Esophagus (tissue), 2 donors: Measurements from ENCODE around the gene NUMB. TPM values are rescaled to one million over a fixed set of nuclear protein-coding genes. Genes with fewer than 3 reads are reported as not detected.

Source experiments
- H3K27ac ChIP-seq, 2 donors: one replicate each; pipeline ENCODE4 v1.5.1; 2013; ENCODE audit warnings: low read depth in 2 of 2, mild to moderate bottlenecking in 2 of 2, inconsistent platforms in 1 of 2, low read length in 1 of 2, moderate library complexity in 1 of 2
- H3K27me3 ChIP-seq, 2 donors: one replicate each; pipeline ENCODE4 v1.6.1; 2013; ENCODE audit warnings: low read length in 2 of 2, control low read depth in 1 of 2, mild to moderate bottlenecking in 1 of 2; ENCODE audit not compliant: insufficient read depth in 2 of 2, control insufficient read depth in 1 of 2
- H3K36me3 ChIP-seq, 2 donors: one replicate each; pipeline ENCODE4 v1.6.1; 2013; ENCODE audit warnings: low read length in 1 of 2; ENCODE audit not compliant: control insufficient read depth in 2 of 2, insufficient read depth in 2 of 2
- H3K4me1 ChIP-seq, 2 donors: one replicate each; pipeline ENCODE4 v1.6.1; 2013; ENCODE audit warnings: low read length in 1 of 2; ENCODE audit not compliant: control insufficient read depth in 2 of 2, insufficient read depth in 2 of 2
- H3K4me3 ChIP-seq, 2 donors: one replicate each; pipeline ENCODE4 v1.5.1; 2013; ENCODE audit warnings: low read length in 2 of 2, mild to moderate bottlenecking in 2 of 2, low read depth in 1 of 2, moderate library complexity in 1 of 2
- H3K9me3 ChIP-seq, 2 donors: one replicate each; pipeline ENCODE4 v1.6.1; 2013; ENCODE audit warnings: mild to moderate bottlenecking in 2 of 2, low read depth in 1 of 2, low read length in 1 of 2, moderate library complexity in 1 of 2; ENCODE audit not compliant: control insufficient read depth in 2 of 2, insufficient read depth in 1 of 2
- WGBS, 2 donors: extraction: QIAGEN DNeasy Blood & Tissue Kit; methylation state at CpG; one replicate each; pipeline ENCODE4 v1.1.7; 2013; 5-methylcytosine and 5-hydroxymethylcytosine counted together
- polyA plus RNA-seq, 2 donors: library from polyadenylated mRNA; stranded (reverse); fragments of 200-250 nt; gene quantifications; one replicate each; pipeline ENCODE4 v1.2.3, GENCODE V29; 2013
- donor health status: healthy with polysubstance abuse.
- donor health status: Bipolar disorder and iron deficiency.

The NUMB gene
- polyA plus RNA-seq, 2 donors, result 26.9 to 34.8 TPM

DNA sequence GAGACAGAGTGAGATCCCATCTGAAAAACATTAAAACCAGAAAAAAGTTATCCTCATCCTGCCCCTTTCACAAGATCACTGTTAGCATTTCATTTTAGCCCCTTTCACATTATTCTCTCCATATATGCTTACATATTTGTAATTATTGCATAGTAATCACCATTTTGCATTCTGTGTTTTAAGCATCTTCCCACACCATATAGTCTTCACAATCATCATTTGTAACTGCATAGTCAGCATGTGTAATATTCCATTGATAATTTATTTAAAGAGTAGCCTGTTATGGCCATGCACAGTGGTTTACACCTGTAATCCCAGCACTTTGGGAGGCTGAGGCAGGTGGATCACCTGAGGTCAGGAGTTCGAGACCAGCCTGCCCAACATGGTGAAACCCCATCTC, 209.2 kb downstream of the NUMB start:
- Histone ChIP-seq H3K27me3 (no peaks in the 10 kb centered on the region), H3K4me1 (peaks cover 2% of the 10 kb centered on the region in 2 donors), H3K4me3 (no peak overlapping the region), H3K9me3 (no peaks in the 10 kb centered on the region), H3K27ac (no peak overlapping the region), H3K36me3 (no peaks in the 10 kb centered on the region)
- 92 to 95% methylated on average over 1 of the region's 1 CpG for WGBS, 2 donors

DNA sequence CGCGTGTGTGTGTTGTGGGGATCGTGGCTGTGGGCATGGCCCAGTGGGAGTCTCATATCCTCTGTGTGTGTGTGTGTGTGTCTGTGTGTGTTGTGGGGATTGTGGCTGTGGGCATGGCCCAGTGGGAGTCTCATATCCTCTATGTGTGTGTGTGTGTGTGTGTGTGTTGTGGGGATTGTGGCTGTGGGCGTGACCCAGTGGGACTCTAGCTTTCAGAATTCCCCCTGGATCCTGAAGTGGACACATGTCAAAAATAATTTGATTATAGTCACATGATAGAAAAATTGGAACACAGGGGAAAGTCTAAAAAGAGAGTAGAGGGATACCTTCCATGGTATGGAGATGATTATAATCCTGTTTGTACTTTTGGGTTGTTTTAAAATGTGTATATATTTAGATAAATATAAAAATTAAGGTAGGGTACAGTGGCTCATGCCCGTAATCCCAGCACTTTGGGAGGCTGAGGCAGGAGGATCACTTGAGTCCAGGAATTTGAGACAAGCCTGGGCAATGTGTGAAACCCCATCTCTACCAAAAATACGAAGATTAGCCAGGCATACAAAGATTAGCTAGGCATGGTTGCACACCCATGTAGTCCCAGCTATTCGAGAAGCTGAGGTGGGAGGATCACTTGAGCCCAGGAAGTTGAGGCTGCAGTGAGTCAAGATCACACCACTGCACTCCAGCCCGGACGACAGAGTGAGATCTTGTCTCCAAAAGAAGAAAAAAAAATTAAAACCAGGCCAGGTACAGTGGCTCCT, 210.1 kb downstream of the NUMB start:
- Histone ChIP-seq H3K9me3 (no peaks in the 10 kb centered on the region), H3K36me3 (no peaks in the 10 kb centered on the region), H3K4me3 (no peak overlapping the region), H3K27me3 (no peaks in the 10 kb centered on the region), H3K4me1 (peaks cover 2% of the 10 kb centered on the region in 2 donors), H3K27ac (no peak overlapping the region)
- WGBS, 2 donors, result 69 to 70% methylated on average over 9 of the region's 9 CpGs

DNA sequence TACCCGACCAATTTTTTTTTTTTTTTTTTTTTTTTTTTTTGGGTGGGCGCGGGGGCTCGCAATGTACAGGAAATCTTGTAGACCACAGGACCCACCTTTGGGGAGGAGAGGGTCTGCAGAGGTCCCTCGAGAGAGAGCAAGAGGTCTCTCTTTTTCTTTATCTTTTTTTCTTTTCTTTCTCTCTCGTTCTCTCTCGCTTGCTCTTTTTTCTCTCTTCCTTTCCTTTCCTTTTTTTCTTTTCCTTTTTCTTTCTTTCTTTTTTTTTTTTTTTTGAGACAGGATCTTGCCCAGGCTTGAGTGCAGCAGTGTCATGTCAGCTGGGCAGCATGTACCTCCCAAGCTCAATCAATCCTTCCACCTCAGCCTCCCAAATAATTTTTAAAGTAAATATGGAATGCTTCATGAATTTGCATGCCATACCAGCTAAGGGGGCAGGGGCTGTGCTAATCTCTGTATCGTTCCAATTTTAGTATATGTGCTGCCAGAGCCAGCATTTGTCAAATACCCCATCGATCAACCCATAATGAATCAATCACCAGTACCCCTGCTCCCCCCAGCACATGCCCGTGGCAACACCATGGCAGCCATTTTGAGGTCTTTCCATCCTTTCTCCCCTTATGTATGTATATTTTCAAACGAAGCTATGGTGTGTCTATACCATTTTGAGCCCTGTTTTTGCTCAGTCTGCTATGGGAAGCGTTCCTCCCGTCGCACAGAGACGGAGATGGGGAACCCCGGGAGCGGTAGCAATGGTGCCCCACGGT, 211.8 kb downstream of the NUMB start:
- H3K9me3 ChIP-seq, result no peaks in the 10 kb centered on the region
- H3K27ac ChIP-seq, result no peak overlapping the region
- 68 to 72% methylated on average over 16 to 18 of the region's 18 CpGs for WGBS, 2 donors

DNA sequence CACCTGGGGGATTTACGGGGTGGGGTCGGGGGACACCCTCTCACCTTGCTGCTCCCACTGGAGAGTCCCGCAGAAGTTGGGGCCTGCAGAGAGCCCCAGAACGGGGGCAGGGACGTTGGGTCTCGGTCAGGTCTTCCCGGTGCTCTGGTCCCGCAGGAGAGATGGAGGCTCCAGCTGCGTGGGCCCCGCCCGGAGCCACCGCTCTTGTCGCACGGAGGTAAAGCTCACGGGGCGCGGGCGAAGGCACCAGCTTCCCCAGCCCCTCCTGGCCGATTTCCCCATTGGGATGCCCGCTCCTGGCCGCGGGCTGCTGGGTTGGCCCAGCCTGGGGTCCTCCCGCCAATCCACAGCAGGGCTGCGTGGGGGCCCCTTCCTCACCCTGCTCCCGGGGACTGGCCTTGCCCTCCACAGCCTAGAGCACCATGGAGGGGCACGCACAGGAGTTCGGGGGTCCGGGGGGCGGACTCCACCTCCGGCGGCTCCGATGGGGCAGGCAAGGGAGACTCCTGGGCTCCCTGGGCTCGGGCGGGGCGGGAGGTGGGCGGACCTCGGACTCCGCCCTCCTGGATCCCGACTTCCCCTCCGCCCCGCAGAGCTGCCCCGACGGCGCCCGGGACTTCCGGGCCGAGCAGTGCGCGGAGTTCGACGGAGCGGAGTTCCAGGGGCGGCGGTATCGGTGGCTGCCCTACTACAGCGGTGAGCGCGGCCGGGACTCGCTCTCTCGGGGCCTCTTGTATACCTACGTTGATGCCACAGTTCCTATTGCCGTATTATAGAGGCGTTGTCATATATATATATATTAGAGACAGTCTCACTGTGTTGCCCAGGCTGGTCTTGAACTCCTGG, 212.6 kb downstream of the NUMB start:
- Histone ChIP-seq H3K27me3 (no peaks in the 10 kb centered on the region), H3K4me3 (peak overlapping the region; percentile 45 to 58), H3K27ac (no peak overlapping the region), H3K9me3 (no peaks in the 10 kb centered on the region), H3K4me1 (peaks cover 9 to 13% of the 10 kb centered on the region in 2 donors), H3K36me3 (no peaks in the 10 kb centered on the region)
- WGBS, 2 donors, result 12 to 20% methylated on average over 60 to 64 of the region's 64 CpGs

More for the DNA sequence above, 211.8 kb downstream of the NUMB start:
- H3K4me3 ChIP-seq, result peak overlapping the region in 1 of 2 donors; percentile 45
- H3K27me3 ChIP-seq, result no peaks in the 10 kb centered on the region
- H3K4me1 ChIP-seq, result peaks cover 9 to 10% of the 10 kb centered on the region in 2 donors
- no peaks in the 10 kb centered on the region for H3K36me3 ChIP-seq

DNA sequence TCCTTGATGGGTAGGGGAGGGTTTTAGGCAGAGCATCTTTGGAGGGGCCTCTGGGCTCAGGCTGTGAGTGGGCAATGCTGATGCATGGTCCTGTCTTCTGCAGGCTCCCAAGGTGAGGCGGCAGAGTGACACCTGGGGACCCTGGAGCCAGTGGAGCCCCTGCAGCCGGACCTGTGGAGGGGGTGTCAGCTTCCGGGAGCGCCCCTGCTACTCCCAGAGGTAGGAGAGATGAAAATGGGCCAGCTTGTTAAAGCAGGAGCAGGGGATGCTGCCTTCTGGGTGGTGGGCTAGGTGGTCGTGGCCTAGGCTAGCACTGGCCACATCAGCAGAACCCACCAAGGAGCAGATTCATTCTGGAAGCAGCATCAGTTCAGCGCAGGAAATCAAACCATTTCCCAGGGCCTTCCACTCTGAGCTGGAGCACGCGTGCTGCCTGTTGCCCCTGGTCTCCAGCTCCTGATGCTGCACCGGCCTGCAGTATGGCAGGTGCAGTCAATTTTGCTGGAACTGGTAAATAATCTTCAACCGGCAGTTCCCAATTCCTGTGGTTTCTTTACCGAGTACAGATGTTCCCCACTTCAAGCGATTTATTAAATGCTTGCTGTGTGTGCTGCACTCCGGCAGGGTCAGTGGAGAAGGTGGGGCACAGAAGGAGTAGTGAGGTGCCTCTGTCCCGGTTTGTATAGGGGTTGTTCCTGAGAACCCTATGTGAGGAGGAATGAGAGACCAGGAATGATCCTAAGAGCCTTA, 213.6 kb downstream of the NUMB start:
- 86 to 88% methylated on average over 14 of the region's 14 CpGs for WGBS, 2 donors
- Histone ChIP-seq H3K9me3 (no peaks in the 10 kb centered on the region), H3K27me3 (no peaks in the 10 kb centered on the region), H3K4me3 (no peak overlapping the region), H3K27ac (no peak overlapping the region), H3K36me3 (no peaks in the 10 kb centered on the region), H3K4me1 (peaks cover 10 to 17% of the 10 kb centered on the region in 2 donors)

DNA sequence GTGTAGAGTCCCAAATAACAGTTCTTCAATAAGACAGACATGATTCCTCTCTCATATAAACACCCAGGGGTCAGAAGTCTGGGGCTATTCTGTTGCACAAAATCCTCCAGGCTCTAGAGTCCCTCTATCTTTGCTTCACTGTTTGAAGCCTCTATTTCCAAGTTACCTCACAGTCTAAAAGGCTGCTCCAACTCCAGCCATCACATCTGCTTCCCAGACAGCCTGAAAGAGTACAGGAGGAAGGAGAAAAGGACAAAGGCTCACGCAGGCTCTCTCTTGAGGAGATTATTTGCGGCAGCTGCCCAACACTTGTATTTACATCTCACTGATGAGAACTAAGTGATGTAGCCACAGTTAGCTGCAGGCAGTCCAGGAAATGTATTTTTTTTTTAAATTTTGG, 214.6 kb downstream of the NUMB start:
- no peaks in the 10 kb centered on the region for H3K9me3 ChIP-seq
- H3K27me3 ChIP-seq, result no peaks in the 10 kb centered on the region
- WGBS, 2 donors, result 90 to 99% methylated on average over 2 of the region's 2 CpGs
- peaks cover 15 to 24% of the 10 kb centered on the region in 2 donors for H3K4me1 ChIP-seq
- H3K36me3 ChIP-seq, result no peaks in the 10 kb centered on the region
- H3K4me3 ChIP-seq, result no peak overlapping the region
- no peak overlapping the region for H3K27ac ChIP-seq

DNA sequence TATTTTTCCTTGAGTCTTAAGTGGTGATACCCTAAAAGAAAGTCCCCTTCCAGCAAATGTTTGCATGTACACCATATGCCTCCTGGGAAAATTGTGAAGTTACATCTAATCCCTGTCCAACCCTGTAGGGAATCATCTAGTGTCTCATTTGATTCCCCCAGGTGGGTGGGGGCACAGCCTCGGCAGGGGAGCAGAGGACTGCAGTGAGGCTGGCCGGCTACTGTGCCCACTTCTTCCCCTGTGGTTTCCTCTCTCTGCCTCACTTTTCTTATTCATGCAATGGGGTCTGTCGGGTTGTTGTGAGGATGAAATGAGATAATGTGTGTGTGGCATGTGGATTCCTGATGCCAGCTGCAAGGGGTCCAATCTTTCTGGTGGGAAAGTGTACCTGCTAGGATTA, 215.0 kb downstream of the NUMB start:
- Histone ChIP-seq H3K27ac (no peak overlapping the region), H3K4me3 (no peak overlapping the region), H3K27me3 (no peaks in the 10 kb centered on the region), H3K4me1 (peaks cover 15 to 25% of the 10 kb centered on the region in 2 donors), H3K36me3 (no peaks in the 10 kb centered on the region), H3K9me3 (no peaks in the 10 kb centered on the region)
- 77 to 83% methylated on average over 3 of the region's 3 CpGs for WGBS, 2 donors

DNA sequence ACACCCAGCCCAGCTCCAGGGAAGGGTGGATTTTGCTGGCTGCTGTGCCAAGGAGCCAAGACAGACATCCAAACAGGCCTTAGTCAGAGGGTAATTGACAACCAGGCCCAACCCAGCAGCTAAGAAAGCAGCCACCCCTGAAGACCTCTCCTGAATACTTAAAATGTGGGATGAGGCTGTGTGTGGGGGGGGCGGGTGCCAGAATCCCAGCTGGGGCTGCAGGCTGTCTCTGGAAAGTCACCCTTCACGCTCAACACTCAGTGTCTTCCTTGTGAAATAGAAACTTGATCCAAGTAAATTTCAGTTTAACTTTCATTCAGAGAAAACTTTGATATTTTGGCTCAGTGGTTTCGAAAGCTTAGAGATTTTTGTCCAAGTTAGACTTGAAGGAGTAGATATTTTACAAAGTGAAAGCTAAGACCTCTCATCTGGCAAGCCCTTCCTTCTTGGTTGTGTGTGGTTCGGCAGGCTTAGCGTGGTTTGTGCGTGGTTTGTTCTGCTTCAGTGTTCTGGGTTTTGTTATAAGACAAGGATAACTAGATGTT, 215.9 kb downstream of the NUMB start:
- H3K36me3 ChIP-seq, result no peaks in the 10 kb centered on the region
- peaks cover 21 to 29% of the 10 kb centered on the region in 2 donors for H3K4me1 ChIP-seq
- no peaks in the 10 kb centered on the region for H3K9me3 ChIP-seq
- H3K27ac ChIP-seq, result peak overlapping the region; percentile 42 to 72
- 68 to 69% methylated on average over 6 of the region's 6 CpGs for WGBS, 2 donors
- H3K4me3 ChIP-seq, result no peak overlapping the region
- peaks cover 0 to 3% of the 10 kb centered on the region in 2 donors for H3K27me3 ChIP-seq
